Epithelial cell of proximal tubule (primary cell): ENCODE measurements around the gene SH3PXD2B. TPM values are rescaled to one million over a fixed set of nuclear protein-coding genes. Genes with fewer than 3 reads are reported as not detected.

Experiments
- DNase-seq: peaks from one replicate; pipeline ENCODE4 v3.0.0-alpha.2; 2011; ENCODE audit warnings: low read depth
- H3K4me3 ChIP-seq: 2 replicates; pipeline ENCODE4 v1.5.1; 2011; ENCODE audit warnings: low read depth, mild to moderate bottlenecking, low read length
- CTCF ChIP-seq: conservative IDR thresholded peaks from 2 replicates; pipeline ENCODE4 v1.5.1; 2012; ENCODE audit warnings: low read depth, mild to moderate bottlenecking, low read length
- total RNA-seq: library from RNA; depleted of rRNA; stranded (reverse); fragments of >200 nt; gene quantifications from 2 replicates; pipeline ENCODE4 v1.2.3, GENCODE V29; 2015

SH3PXD2B gene
- total RNA-seq, 1 donor from 2014 or later: 23.7 TPM

DNA sequence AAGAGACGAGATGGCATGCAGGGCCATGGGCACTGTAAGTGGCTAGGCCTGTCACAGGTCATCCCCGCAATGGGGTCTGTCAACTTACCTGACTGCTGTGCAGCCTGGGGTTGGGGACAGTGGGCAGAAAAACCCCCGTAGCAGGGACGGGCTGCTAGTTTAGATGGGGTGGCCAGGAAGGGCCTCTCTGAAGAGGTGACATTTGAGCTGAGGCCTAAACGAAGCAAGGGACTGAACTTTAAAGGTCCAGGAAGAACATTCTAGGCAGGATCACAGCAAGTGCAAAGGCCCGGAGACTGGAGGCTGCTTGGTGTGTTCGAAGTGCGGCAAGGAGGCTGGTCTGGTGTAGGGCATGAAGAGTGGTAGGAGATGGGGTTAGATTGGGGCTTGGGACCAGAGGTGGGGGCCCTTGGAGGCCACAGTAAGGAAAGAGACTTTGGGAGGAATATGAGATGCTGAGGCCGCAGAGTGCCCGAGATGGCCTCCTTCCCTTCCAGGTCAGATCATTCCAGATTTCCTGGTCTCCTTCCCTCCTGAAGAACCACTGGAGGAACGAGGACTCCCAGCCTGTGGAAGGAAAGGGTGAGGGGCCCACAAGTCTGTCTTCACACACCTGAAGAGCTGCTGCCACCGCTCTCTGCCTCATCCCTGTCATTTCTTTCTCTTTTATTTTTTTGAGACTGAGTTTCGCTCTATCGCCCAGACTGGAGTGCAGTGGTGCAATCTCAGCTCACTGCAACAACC is 37.9 kb upstream of the SH3PXD2B start:
- no peak overlapping the region for H3K4me3 ChIP-seq
- DNase-seq: no peak
- no peak for TF ChIP-seq CTCF

DNA sequence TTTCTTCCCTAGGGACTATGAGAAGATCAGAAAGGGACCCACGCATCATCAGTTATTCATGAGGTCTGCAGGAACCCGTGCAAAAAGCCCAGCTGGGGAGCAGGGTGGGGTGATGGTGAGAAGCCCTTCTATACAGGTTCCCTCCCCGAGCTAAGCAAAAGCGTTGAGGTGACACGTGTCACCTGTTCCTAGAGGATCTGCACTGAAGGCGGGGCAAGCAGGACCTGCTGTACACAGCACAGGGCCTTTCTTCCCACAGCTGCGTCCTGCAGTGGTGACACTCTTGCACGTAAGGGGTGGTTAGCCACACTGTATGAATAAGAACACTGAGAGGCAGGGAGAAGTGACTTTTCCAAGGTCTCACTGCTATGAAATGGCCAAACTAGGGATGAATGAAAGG is 37.2 kb upstream of the SH3PXD2B start:
- TF ChIP-seq CTCF: no peak
- H3K4me3 ChIP-seq: no peak overlapping the region
- no peak for DNase-seq

DNA sequence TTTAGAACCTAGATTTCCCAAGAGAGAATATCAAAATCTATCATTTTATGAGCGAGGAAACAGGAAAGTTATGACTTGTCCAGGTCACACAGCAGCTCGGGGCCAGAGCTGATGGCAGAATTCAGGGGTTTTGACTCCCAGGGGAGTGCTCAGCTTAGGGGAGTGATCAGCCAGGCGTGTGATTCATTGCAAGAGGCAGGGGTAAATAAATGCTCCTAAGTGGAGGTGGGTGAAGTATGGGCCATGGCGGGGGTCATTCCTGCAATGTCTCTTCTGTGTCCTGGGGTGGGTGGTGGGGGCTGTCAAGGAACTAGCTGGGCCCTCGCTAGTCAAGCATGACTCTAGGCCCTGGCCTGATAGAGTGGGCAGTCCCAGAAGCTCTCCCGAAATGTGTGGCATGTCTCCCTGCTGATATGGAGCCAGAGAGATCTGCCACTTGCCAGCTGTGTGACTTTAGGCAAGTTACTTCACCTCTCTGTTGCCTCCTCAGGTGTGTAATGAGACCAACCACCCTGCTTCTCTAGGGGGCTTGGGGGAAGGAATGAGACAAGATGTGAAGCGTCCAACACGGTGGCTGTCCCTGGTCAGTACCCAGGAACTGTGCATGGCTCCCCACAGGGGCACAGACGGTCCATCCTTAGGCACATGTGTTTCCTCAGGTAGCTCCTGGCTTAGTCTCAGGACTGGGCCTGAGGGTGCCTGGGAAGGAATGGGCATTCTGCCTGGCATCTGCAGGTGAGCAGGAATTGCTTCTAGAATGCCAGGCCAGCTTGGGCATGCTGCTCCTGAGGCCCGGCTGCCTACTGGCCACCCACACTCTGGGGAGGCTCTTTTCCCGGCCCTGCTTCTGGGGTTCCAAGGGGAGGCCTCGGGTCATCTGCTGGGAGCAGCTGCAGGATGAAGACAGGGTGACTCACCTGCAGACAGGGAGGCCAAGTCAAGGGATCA is 36.5 kb upstream of the SH3PXD2B start:
- no peak for DNase-seq
- no peak for TF ChIP-seq CTCF
- no peak overlapping the region for H3K4me3 ChIP-seq

DNA sequence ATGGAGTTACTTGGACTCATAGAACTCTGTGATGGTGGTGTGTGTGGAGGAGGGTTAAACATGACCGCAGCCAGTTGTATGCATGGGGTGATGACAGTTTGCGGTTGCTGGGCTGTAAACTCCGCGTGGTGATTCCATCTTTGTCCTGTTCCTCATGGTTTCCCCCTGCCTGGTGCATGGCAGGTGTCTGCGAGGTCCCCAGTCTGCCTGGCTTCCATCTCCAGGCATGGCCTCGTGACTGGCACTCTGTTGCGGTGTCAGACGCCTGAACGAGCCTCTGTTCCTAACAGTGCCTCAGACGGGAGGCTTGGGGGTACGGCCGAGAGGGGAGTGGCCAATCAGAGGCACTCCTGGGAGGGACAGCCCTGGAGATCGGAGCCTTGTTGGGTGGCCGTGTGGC is 33.9 kb upstream of the SH3PXD2B start:
- TF ChIP-seq CTCF: no peak
- DNase-seq: no peak
- H3K4me3 ChIP-seq: no peak overlapping the region

GRCh38 chr5:172487671-172488070 is 33.3 kb upstream of the SH3PXD2B start:
- TF ChIP-seq CTCF: no peak

DNA sequence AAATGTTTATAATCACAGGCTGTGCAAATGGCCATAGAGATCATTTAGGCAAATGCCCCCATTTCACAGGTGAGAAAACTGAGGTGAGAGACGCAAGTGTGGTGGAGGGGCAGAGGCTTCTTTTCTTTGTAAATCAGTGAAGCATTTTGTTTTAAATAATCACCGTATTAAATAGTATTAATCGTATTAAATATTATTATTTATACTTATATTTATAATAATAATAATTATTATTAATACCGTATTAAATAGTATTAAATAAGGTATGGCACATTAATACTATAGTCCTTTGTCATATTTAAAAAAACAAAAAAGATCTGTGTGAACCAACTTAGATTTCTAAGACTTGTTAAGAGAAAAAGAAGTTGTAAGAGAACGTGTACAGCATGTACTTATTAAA is 32.6 kb upstream of the SH3PXD2B start:
- DNase-seq: no peak
- H3K4me3 ChIP-seq: no peak overlapping the region
- TF ChIP-seq CTCF: no peak

More at GRCh38 chr5:172487671-172488070, 33.3 kb upstream of the SH3PXD2B start:
- no peak overlapping the region for H3K4me3 ChIP-seq
- DNase-seq: no peak
